ENCODE results near the gene YPEL2.
"Not testable (repeated sequence)": the region's sequence is repeated elsewhere in the genome, so short reads cannot be mapped to it uniquely, and the experiment has no call there.

YPEL2 gene

GRCh38 chr17:59331129-59331928 is at the start of gene YPEL2:
TSS of gene YPEL2 (plus strand) at chr17:59331655. CDS start at chr17:59353410, 21,755 bp downstream.
- peak; percentile 26 for DNase-seq

GRCh38 chr17:59284317-59284716 is 47.1 kb upstream of the YPEL2 start:
- DNase-seq, result no peak

GRCh38 chr17:59287452-59287851 is 44.0 kb upstream of the YPEL2 start:
- no peak for DNase-seq

GRCh38 chr17:59287891-59288290 is 43.6 kb upstream of the YPEL2 start:
- DNase-seq, result no peak

- no peak for DNase-seq
These were observed 41.5 kb upstream of the YPEL2 start for GRCh38 chr17:59289981-59290301.

GRCh38 chr17:59290302-59290998 is 41.0 kb upstream of the YPEL2 start:
- not testable (repeated sequence) for DNase-seq

GRCh38 chr17:59292174-59292523 is 39.3 kb upstream of the YPEL2 start:
- no peak for DNase-seq

- DNase-seq, result no peak
These were observed 35.3 kb upstream of the YPEL2 start for GRCh38 chr17:59296190-59296589.

- no peak for DNase-seq
These were observed 32.9 kb upstream of the YPEL2 start for GRCh38 chr17:59298521-59298920.

GRCh38 chr17:59299400-59300092 is 31.9 kb upstream of the YPEL2 start:
- no peak for DNase-seq

- DNase-seq, result no peak
These were observed 30.5 kb upstream of the YPEL2 start for GRCh38 chr17:59300941-59301340.

GRCh38 chr17:59304811-59305210 is 26.6 kb upstream of the YPEL2 start:
- no peak for DNase-seq

- DNase-seq, result no peak
These were observed 21.1 kb upstream of the YPEL2 start for GRCh38 chr17:59310263-59310920.

GRCh38 chr17:59311051-59311468 is 20.4 kb upstream of the YPEL2 start:
- no peak for DNase-seq

- not testable (repeated sequence) for DNase-seq
These were observed 19.9 kb upstream of the YPEL2 start for GRCh38 chr17:59311521-59311920.

- no peak for DNase-seq
These were observed 15.6 kb upstream of the YPEL2 start for GRCh38 chr17:59315866-59316265.

GRCh38 chr17:59327121-59327980 is 4.1 kb upstream of the YPEL2 start:
- DNase-seq, result no peak

- no peak for DNase-seq
These were observed 3.5 kb upstream of the YPEL2 start for GRCh38 chr17:59327981-59328290.

- DNase-seq, result no peak
These were observed 2.9 kb upstream of the YPEL2 start for GRCh38 chr17:59328601-59329000.

GRCh38 chr17:59329176-59330052 is 2.0 kb upstream of the YPEL2 start:
- DNase-seq, result no peak
